ENCODE measurements around the gene RHCG. TPM values are rescaled to one million over a fixed set of nuclear protein-coding genes. Genes with fewer than 3 reads are reported as not detected.
"Not testable (repeated sequence)": the region's sequence is repeated elsewhere in the genome, so short reads cannot be mapped to it uniquely, and the experiment has no call there.

The RHCG gene
- total RNA-seq, 1 experiment from 2014 or later: not detected

GRCh38 chr15:89479173-89479572 lies 17.2 kb downstream of the RHCG start:
- no peak overlapping the region for H3K27ac ChIP-seq
- H3K9me3 ChIP-seq (replicated peaks): no peaks in the 10 kb centered on the region
- DNase-seq (ENCODE audit: low read depth in 1 of 2, low spot score in 2 of 2): no peak
- no peaks in the 10 kb centered on the region for H3K4me1 ChIP-seq (replicated peaks)
- no peaks in the 10 kb centered on the region for H3K36me3 ChIP-seq
- no peak overlapping the region for H3K4me3 ChIP-seq
- H3K27me3 ChIP-seq (replicated peaks): peaks cover 10% of the 10 kb centered on the region

DNA sequence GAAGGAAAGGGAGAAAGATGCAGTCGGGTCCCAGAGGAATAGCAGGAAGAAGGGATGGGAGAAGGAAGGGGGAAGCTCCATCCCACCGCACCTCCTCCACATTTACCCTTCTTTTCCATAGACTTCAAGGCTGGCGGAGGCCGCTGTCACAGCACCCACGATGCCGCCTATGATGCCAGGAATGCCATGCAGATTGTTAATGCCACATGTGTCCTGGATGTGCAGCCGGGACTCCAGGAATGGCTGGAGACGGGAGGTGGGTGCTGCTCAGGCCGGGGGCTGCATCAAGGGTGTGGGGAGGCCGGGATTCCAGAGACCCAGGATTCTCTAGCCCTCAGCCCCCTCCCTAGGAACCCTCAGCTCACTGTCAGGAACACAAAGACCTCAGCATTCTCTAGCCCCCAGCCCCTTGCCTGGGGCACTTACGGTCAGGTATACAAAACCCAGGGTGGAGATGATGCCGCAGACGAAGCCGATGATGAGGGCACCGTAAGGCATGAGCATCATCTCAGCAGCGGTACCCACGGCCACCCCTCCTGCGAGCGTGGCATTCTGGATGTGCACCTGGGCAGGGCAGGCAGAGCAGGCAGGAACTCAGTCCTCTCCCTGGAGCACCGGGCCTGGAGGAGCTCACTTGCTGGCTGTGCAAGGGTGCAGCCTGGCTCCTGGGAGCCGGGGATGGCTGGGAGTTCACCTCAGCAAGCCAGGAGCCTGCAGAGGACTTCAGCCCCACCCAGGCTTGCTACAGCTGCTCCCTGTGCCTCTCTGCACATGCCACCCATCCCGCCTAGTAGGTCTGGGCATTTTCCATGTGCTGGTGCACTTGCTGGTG lies 18.8 kb downstream of the RHCG start:
- no peaks in the 10 kb centered on the region for H3K4me1 ChIP-seq (replicated peaks)

GRCh38 chr15:89475661-89476060 lies 20.7 kb downstream of the RHCG start:
- H3K27ac ChIP-seq: no peak overlapping the region
- no peak for DNase-seq (ENCODE audit: low read depth in 1 of 2, low spot score in 2 of 2)
- H3K27me3 ChIP-seq (replicated peaks): peaks cover 17% of the 10 kb centered on the region
- no peaks in the 10 kb centered on the region for H3K36me3 ChIP-seq
- no peak overlapping the region for H3K4me3 ChIP-seq
- H3K9me3 ChIP-seq (replicated peaks): no peaks in the 10 kb centered on the region
- H3K4me1 ChIP-seq (replicated peaks): no peaks in the 10 kb centered on the region

More for the DNA sequence above, 18.8 kb downstream of the RHCG start:
- no peak for DNase-seq (ENCODE audit: low read depth in 1 of 2, low spot score in 2 of 2)
- Histone ChIP-seq H3K36me3 (no peaks in the 10 kb centered on the region), H3K27me3 (replicated peaks) (peaks cover 17% of the 10 kb centered on the region), H3K27ac (no peak overlapping the region), H3K9me3 (replicated peaks) (no peaks in the 10 kb centered on the region), H3K4me3 (no peak overlapping the region)

DNA sequence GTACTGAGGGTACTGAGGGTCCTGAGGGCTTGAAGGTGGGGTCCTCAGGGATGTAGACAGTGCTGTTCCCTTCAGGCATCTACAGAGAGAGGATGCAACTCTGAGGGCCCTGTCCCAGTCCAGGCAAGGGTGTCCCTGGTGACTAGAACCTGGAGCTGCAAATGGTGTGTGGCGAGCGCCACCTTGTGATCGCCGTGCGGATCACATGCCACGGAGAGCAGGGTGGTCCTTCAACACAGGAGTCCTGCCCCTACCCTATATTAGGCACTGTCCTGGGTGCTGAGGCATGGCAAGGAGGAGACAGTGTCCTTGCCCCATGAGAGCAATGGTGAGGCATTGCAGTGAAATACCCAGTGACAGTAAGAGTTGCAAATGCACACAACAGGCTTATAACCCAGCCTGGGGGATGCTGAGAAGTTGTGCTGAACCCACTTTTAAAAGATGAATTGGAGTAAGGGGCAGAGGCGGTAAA lies 23.6 kb downstream of the RHCG start:
- Histone ChIP-seq H3K36me3 (no peaks in the 10 kb centered on the region), H3K27ac (no peak overlapping the region), H3K27me3 (replicated peaks) (peaks cover 17% of the 10 kb centered on the region), H3K9me3 (replicated peaks) (no peaks in the 10 kb centered on the region), H3K4me1 (replicated peaks) (no peaks in the 10 kb centered on the region), H3K4me3 (no peak overlapping the region)
- peak; percentile 42 to 66 for DNase-seq (ENCODE audit: low read depth in 1 of 2, low spot score in 2 of 2)

- no peak overlapping the region for H3K27ac ChIP-seq
- no peaks in the 10 kb centered on the region for H3K36me3 ChIP-seq
- H3K9me3 ChIP-seq (replicated peaks): no peaks in the 10 kb centered on the region
- H3K27me3 ChIP-seq (replicated peaks): peaks cover 10% of the 10 kb centered on the region; the same call in 1 of the 2 replicates
- H3K4me1 ChIP-seq (replicated peaks): no peaks in the 10 kb centered on the region
- DNase-seq (ENCODE audit: low read depth in 1 of 2, low spot score in 2 of 2): no peak
- no peak overlapping the region for H3K4me3 ChIP-seq
These were observed 26.8 kb downstream of the RHCG start for GRCh38 chr15:89469426-89470096.

DNA sequence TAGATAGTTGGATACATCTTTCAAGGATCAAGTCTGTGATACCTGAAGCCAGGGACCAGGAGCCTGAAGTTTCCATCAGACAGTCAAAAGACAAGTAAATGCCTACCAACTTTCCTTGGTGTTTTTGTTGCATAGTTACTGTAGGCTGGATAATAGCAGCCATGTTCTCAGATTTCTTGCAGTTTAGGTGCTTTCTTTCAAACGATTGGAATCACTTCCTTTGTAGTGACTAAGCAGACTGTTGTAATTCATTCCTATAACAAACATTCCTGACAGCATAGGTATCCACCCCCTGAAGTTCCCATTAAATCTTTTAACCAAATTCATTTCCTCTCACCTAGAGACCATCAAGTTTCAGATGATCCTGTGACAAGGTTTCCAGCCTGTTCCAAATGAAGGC lies 27.6 kb downstream of the RHCG start:
- not testable (repeated sequence) for H3K4me3 ChIP-seq; H3K9me3 ChIP-seq (replicated peaks); H3K27ac ChIP-seq; DNase-seq (ENCODE audit: low read depth in 1 of 2, low spot score in 2 of 2); H3K27me3 ChIP-seq (replicated peaks); H3K4me1 ChIP-seq (replicated peaks); H3K36me3 ChIP-seq

DNA sequence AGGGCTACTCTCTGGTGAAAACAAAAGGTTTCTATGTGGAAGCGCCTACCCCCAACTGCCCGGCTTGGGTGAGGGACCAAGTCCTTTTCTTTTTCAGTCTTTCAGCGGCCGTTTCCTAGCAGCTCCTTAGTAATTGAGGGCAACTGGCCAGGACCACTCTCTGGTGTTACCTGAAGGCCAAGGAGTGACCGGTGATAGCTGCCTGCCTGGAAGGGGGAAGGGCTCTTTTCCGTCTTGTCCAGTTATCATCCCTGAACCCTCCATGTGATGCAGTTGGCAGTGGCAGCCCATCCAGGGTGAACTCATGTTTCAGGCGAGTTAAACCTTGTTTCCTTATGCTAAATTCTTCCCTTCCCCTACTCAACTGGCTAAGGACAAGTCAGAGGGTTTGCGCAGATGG lies 33.3 kb downstream of the RHCG start:
- Histone ChIP-seq H3K9me3 (replicated peaks) (no peaks in the 10 kb centered on the region), H3K27me3 (replicated peaks) (no peaks in the 10 kb centered on the region; the same call in 1 of the 2 replicates), H3K36me3 (no peaks in the 10 kb centered on the region), H3K4me1 (replicated peaks) (no peaks in the 10 kb centered on the region), H3K27ac (no peak overlapping the region), H3K4me3 (no peak overlapping the region)
- DNase-seq (ENCODE audit: low read depth in 1 of 2, low spot score in 2 of 2): no peak

- no peaks in the 10 kb centered on the region for H3K36me3 ChIP-seq
- peak in 1 of 2 experiments; percentile 19 for DNase-seq (ENCODE audit: low read depth in 1 of 2, low spot score in 2 of 2)
- H3K4me3 ChIP-seq: no peak overlapping the region
- H3K27me3 ChIP-seq (replicated peaks): no peaks in the 10 kb centered on the region; the same call in 1 of the 2 replicates
- H3K4me1 ChIP-seq (replicated peaks): no peaks in the 10 kb centered on the region
- no peak overlapping the region for H3K27ac ChIP-seq
- no peaks in the 10 kb centered on the region for H3K9me3 ChIP-seq (replicated peaks)
These were observed 34.0 kb downstream of the RHCG start for GRCh38 chr15:89462198-89462912.

GRCh38 chr15:89461386-89461785 lies 35.0 kb downstream of the RHCG start:
- H3K27me3 ChIP-seq (replicated peaks): no peaks in the 10 kb centered on the region; the same call in 1 of the 2 replicates
- H3K9me3 ChIP-seq (replicated peaks): no peaks in the 10 kb centered on the region
- no peaks in the 10 kb centered on the region for H3K4me1 ChIP-seq (replicated peaks)
- no peak for DNase-seq (ENCODE audit: low read depth in 1 of 2, low spot score in 2 of 2)
- no peak overlapping the region for H3K4me3 ChIP-seq
- H3K36me3 ChIP-seq: no peaks in the 10 kb centered on the region
- no peak overlapping the region for H3K27ac ChIP-seq

GRCh38 chr15:89460048-89460447 lies 36.3 kb downstream of the RHCG start:
- no peaks in the 10 kb centered on the region for H3K4me1 ChIP-seq (replicated peaks)
- H3K4me3 ChIP-seq: no peak overlapping the region
- no peaks in the 10 kb centered on the region for H3K36me3 ChIP-seq
- no peaks in the 10 kb centered on the region for H3K9me3 ChIP-seq (replicated peaks)
- DNase-seq (ENCODE audit: low read depth in 1 of 2, low spot score in 2 of 2): no peak
- H3K27me3 ChIP-seq (replicated peaks): no peaks in the 10 kb centered on the region; the same call in 1 of the 2 replicates
- no peak overlapping the region for H3K27ac ChIP-seq

- Histone ChIP-seq H3K36me3 (no peaks in the 10 kb centered on the region), H3K9me3 (replicated peaks) (no peaks in the 10 kb centered on the region), H3K4me3 (no peak overlapping the region), H3K4me1 (replicated peaks) (no peaks in the 10 kb centered on the region), H3K27ac (no peak overlapping the region), H3K27me3 (replicated peaks) (no peaks in the 10 kb centered on the region; the same call in 1 of the 2 replicates)
- DNase-seq (ENCODE audit: low read depth in 1 of 2, low spot score in 2 of 2): no peak
These were observed 36.9 kb downstream of the RHCG start for GRCh38 chr15:89459271-89460038.

DNA sequence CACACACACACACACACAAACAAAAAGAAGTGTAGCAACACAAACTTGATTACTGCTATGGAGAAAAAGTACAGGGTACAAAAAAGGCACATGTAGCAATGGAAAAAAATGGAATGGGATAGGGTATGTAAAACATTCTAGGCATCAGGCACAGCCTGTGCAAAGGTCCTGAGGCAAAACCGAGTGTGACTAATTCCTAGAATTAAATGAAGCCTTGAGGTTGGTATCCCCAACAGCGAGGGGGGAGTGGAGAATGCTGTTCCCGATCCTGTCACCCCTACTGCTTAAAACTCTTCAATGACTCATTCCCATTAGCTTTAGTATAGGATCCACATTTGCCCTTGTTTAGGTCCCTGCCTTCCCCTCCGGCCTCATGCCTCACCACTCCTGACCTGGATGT lies 37.9 kb downstream of the RHCG start:
- no peak overlapping the region for H3K27ac ChIP-seq
- no peaks in the 10 kb centered on the region for H3K4me1 ChIP-seq (replicated peaks)
- no peaks in the 10 kb centered on the region for H3K36me3 ChIP-seq
- H3K4me3 ChIP-seq: no peak overlapping the region
- no peak for DNase-seq (ENCODE audit: low read depth in 1 of 2, low spot score in 2 of 2)
- H3K9me3 ChIP-seq (replicated peaks): no peaks in the 10 kb centered on the region
- H3K27me3 ChIP-seq (replicated peaks): no peaks in the 10 kb centered on the region; the same call in 1 of the 2 replicates

DNA sequence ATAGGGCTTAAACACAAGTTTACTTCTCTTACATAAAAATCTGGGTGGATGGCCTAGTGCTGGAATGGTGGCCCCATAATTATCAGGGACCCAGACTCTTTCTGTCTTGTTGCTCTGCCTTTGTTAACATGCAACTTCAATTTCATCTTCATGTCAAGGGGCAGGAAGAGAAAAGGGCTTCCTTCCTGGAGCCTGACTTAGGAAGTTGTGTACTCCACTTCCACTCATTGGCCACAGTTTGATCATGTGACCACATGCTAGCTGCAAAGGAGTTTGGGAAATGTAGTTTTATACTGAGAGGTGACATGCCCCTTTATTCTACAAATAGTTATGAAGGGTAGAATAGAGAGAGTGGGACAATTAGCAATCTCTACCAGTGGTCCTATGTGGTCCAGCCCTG lies 39.3 kb downstream of the RHCG start:
- Histone ChIP-seq H3K27ac (no peak overlapping the region), H3K27me3 (replicated peaks) (no peaks in the 10 kb centered on the region; the same call in 1 of the 2 replicates), H3K4me1 (replicated peaks) (no peaks in the 10 kb centered on the region), H3K9me3 (replicated peaks) (no peaks in the 10 kb centered on the region), H3K36me3 (no peaks in the 10 kb centered on the region), H3K4me3 (no peak overlapping the region)
- DNase-seq (ENCODE audit: low read depth in 1 of 2, low spot score in 2 of 2): peak in 1 of 2 experiments; percentile 15
